Left lobe of liver (tissue), 2 donors: ENCODE measurements around the gene BST2. TPM values are rescaled to one million over a fixed set of nuclear protein-coding genes. Genes with fewer than 3 reads are reported as not detected.

Experiments
- ATAC-seq: fragments of 200-7000 bp; cut with Tn5 transposase; one replicate; pipeline ENCODE4 v1.9.1; 2020; ENCODE audit warnings: mild to moderate bottlenecking, moderate library complexity
- DNase-seq: peaks from one replicate; pipeline ENCODE4 v3.0.0-alpha.2; 2020; ENCODE audit warnings: low spot score
- total RNA-seq: library from RNA; stranded (reverse); gene quantifications from one replicate; pipeline ENCODE4 v1.2.1, GENCODE V29; 2021
- donor health status: DM: no; HTN: no; CAD: no; lungs with moderate emphysema.
- donor health status: DM: no; HTN: yes; CAD: no.

The BST2 gene
- total RNA-seq, result 103 TPM

- ATAC-seq (peak; percentile 91), DNase-seq (peak; percentile 78)
These were observed at the start of gene BST2 for GRCh38 chr19:17405250-17406045. TSS of gene BST2 (minus strand) at chr19:17405630. CDS start at chr19:17405575, 55 bp downstream.

GRCh38 chr19:17454576-17455071 is 49.2 kb upstream of the BST2 start:
- no peak for DNase-seq
- no peak for ATAC-seq

GRCh38 chr19:17451820-17452219 is 46.4 kb upstream of the BST2 start:
- ATAC-seq, result no peak
- DNase-seq, result no peak

- ATAC-seq, result no peak
- no peak for DNase-seq
These were observed 45.0 kb upstream of the BST2 start for GRCh38 chr19:17450264-17451075.

- DNase-seq (no peak), ATAC-seq (peak; percentile 73)
These were observed 42.9 kb upstream of the BST2 start, which contains the start of gene TMEM221 for GRCh38 chr19:17448131-17448967. TSS of gene TMEM221 (minus strand) at chr19:17448668. CDS start at chr19:17448462, 206 bp downstream.

- DNase-seq, result no peak
- ATAC-seq, result no peak
These were observed 42.3 kb upstream of the BST2 start for GRCh38 chr19:17447704-17448130.

GRCh38 chr19:17445526-17446165 is 40.2 kb upstream of the BST2 start:
- ATAC-seq (no peak), DNase-seq (no peak)

GRCh38 chr19:17441241-17442021 is 36.0 kb upstream of the BST2 start:
- DNase-seq (no peak), ATAC-seq (peak; percentile 60)

GRCh38 chr19:17436874-17437267 is 31.4 kb upstream of the BST2 start:
- DNase-seq (no peak), ATAC-seq (no peak)

GRCh38 chr19:17436094-17436873 is 30.9 kb upstream of the BST2 start:
- DNase-seq, result no peak
- ATAC-seq, result no peak

GRCh38 chr19:17435218-17435617 is 29.8 kb upstream of the BST2 start:
- ATAC-seq (peak; percentile 37), DNase-seq (no peak)

GRCh38 chr19:17431417-17431816 is 26.0 kb upstream of the BST2 start:
- no peak for ATAC-seq
- DNase-seq, result no peak

GRCh38 chr19:17429641-17430113 is 24.2 kb upstream of the BST2 start:
- no peak for DNase-seq
- peak; percentile 20 for ATAC-seq

- ATAC-seq (peak; percentile 18), DNase-seq (peak; percentile 47)
These were observed 19.4 kb upstream of the BST2 start for GRCh38 chr19:17424743-17425365.

GRCh38 chr19:17423429-17424208 is 18.2 kb upstream of the BST2 start:
- ATAC-seq, result no peak

GRCh38 chr19:17421942-17422341 is 16.5 kb upstream of the BST2 start:
- ATAC-seq (no peak), DNase-seq (no peak)

More at GRCh38 chr19:17423429-17424208, 18.2 kb upstream of the BST2 start:
- no peak for DNase-seq

- ATAC-seq, result peak; percentile 57
- DNase-seq, result peak; percentile 57
These were observed 15.1 kb upstream of the BST2 start for GRCh38 chr19:17420475-17420924.
